Neural cell (in vitro differentiated cells): ENCODE results near the gene ADGRD1. TPM values are rescaled to one million over a fixed set of nuclear protein-coding genes. Genes with fewer than 3 reads are reported as not detected.

Source experiments
- H2AFZ ChIP-seq: fragments of 200-600, 300-800 bp; sonication (generic), shearing (Covaris generic); 2 replicates; pipeline ENCODE4 v1.6.0; 2014; ENCODE audit warnings: low read depth, mild to moderate bottlenecking, antibody characterized with exemption, low read length, moderate library complexity
- H3F3A ChIP-seq: fragments of 200-600 bp; shearing (Covaris generic); 2 replicates; pipeline ENCODE4 v1.6.1; 2016; ENCODE audit warnings: mild to moderate bottlenecking, moderate library complexity, mixed read lengths, antibody characterized with exemption, low read length; ENCODE audit not compliant: insufficient read depth, poor library complexity, severe bottlenecking
- H3K27ac ChIP-seq: fragments of 200-600, 300-800 bp; sonication (generic), shearing (Covaris generic); 2 replicates; pipeline ENCODE4 v1.5.1; 2014; ENCODE audit warnings: mild to moderate bottlenecking, low read length, moderate library complexity
- H3K27me3 ChIP-seq: fragments of 300-800, 200-600 bp; sonication (generic), shearing (Covaris generic); 2 replicates; pipeline ENCODE4 v1.6.0; 2014; ENCODE audit warnings: mild to moderate bottlenecking, low read depth, low read length, moderate library complexity; ENCODE audit not compliant: insufficient read depth
- H3K36me3 ChIP-seq: fragments of 300-800, 200-600 bp; sonication (generic), shearing (Covaris generic); 2 replicates; pipeline ENCODE4 v1.5.1; 2014; ENCODE audit warnings: mild to moderate bottlenecking, antibody characterized with exemption, low read length, moderate library complexity; ENCODE audit not compliant: insufficient read depth
- H3K4me2 ChIP-seq: fragments of 300-800, 200-600 bp; sonication (generic), shearing (Covaris generic); 2 replicates; pipeline ENCODE4 v1.6.0; 2014; ENCODE audit warnings: mild to moderate bottlenecking, low read length
- H3K4me3 ChIP-seq: fragments of 300-800, 200-600 bp; sonication (generic), shearing (Covaris generic); 2 replicates; pipeline ENCODE4 v1.5.1; 2014; ENCODE audit warnings: mild to moderate bottlenecking, low read length, moderate library complexity
- H3K79me2 ChIP-seq: fragments of 200-600 bp; shearing (Covaris generic); replicated peaks from 2 replicates; pipeline ENCODE4 v1.6.0; 2014; ENCODE audit warnings: mild to moderate bottlenecking, low read length, moderate library complexity; ENCODE audit not compliant: insufficient read depth
- H3K9ac ChIP-seq: fragments of 300-800, 200-600 bp; sonication (generic), shearing (Covaris generic); 2 replicates; pipeline ENCODE4 v1.6.1; 2016; ENCODE audit warnings: mild to moderate bottlenecking, low read length, mixed read lengths
- H3K9me2 ChIP-seq: fragments of 200-600 bp; shearing (Covaris generic); 2 replicates; pipeline ENCODE4 v1.6.1; 2016; ENCODE audit warnings: mild to moderate bottlenecking, low read length, mixed read lengths; ENCODE audit not compliant: insufficient read depth
- H3K9me3 ChIP-seq: fragments of 200-600, 300-800 bp; sonication (generic), shearing (Covaris generic); 2 replicates; pipeline ENCODE4 v1.6.1; 2016; ENCODE audit warnings: mild to moderate bottlenecking, mixed run types, low read length, moderate library complexity, mixed read lengths
- H4K20me1 ChIP-seq: fragments of 200-600 bp; shearing (Covaris generic); 2 replicates; pipeline ENCODE4 v1.6.1; 2016; ENCODE audit warnings: mild to moderate bottlenecking, mixed run types; ENCODE audit not compliant: insufficient read depth
- EP300 ChIP-seq: fragments of 450-650 bp; conservative IDR thresholded peaks from 2 replicates; pipeline ENCODE4 v1.6.1; 2014; ENCODE audit warnings: antibody characterized with exemption, mild to moderate bottlenecking, moderate library complexity; ENCODE audit not compliant: poor library complexity, severe bottlenecking
- EZH2 ChIP-seq: fragments of 200-600, 300-800 bp; shearing (Covaris generic), sonication (generic); IDR thresholded peaks from 2 replicates; pipeline ENCODE4 v1.6.1; 2014; ENCODE audit warnings: antibody characterized with exemption, low read length, borderline replicate concordance, mild to moderate bottlenecking; ENCODE audit not compliant: insufficient read depth, poor library complexity, severe bottlenecking
- MXI1 ChIP-seq: fragments of 450-650 bp; conservative IDR thresholded peaks from 2 replicates; pipeline ENCODE4 v1.6.1; 2014; ENCODE audit warnings: antibody characterized with exemption, mild to moderate bottlenecking; ENCODE audit not compliant: poor library complexity, severe bottlenecking
- POLR2AphosphoS5 ChIP-seq: IDR thresholded peaks from 2 replicates; pipeline ENCODE4 v1.6.1; 2012
- RAD21 ChIP-seq: fragments of 450-650 bp; conservative IDR thresholded peaks from 2 replicates; pipeline ENCODE4 v1.6.1; 2014; ENCODE audit warnings: antibody characterized with exemption, mild to moderate bottlenecking, moderate library complexity
- SMC3 ChIP-seq: fragments of 450-650 bp; conservative IDR thresholded peaks from 2 replicates; pipeline ENCODE4 v1.6.1; 2014; ENCODE audit warnings: antibody characterized with exemption, mild to moderate bottlenecking, moderate library complexity; ENCODE audit not compliant: poor library complexity
- TAF1 ChIP-seq: IDR thresholded peaks from 2 replicates; pipeline ENCODE4 v1.6.1; 2012; ENCODE audit warnings: low read depth
- polyA plus RNA-seq: library from polyadenylated mRNA; depleted of rRNA; stranded (reverse); fragments of >200 nt; gene quantifications from 2 replicates; pipeline ENCODE4 v1.2.3, GENCODE V29; 2014
- TF ChIP-seq, protein P1 (sequence below): fragments of 450-650 bp; IDR thresholded peaks from 2 replicates; pipeline ENCODE4 v1.5.1; 2014; ENCODE audit warnings: antibody characterized with exemption, mild to moderate bottlenecking, moderate library complexity; ENCODE audit not compliant: poor library complexity, severe bottlenecking
- TF ChIP-seq, protein P2 (sequence below): IDR thresholded peaks from 2 replicates; pipeline ENCODE4 v1.6.1; 2012; ENCODE audit warnings: borderline replicate concordance

ADGRD1 gene
- polyA plus RNA-seq, 1 donor from 2014 or later = 1.7 TPM

DNA sequence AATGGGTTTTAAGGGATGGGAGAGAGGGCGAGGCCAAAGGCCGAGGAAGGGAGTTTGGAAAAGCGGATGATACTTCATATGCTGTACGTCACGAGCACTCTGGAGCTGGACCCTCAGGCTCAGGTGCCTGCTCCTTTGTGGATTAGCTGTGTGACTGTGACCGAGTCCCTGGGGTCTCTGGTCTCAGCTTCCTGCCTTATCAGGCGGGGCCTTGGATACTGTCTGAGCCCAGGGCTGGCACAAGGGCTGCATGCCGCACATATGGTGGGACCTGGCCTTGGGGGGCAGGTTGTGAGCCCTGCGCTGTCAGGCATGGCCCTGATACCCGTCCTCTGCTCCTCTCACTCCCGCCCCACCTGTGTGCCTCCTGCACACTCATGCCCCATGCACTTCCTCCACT is 95.3 kb downstream of the ADGRD1 start:
- Histone ChIP-seq H2AFZ (no peak overlapping the region), H3K4me2 (no peak overlapping the region), H3K9ac (no peak overlapping the region), H4K20me1 (no peaks in the 10 kb centered on the region), H3K27me3 (no peaks in the 10 kb centered on the region), H3K4me3 (no peak overlapping the region), H3K36me3 (no peaks in the 10 kb centered on the region), H3F3A (no peaks in the 10 kb centered on the region), H3K27ac (no peak overlapping the region), H3K79me2 (no peaks in the 10 kb centered on the region), H3K9me3 (no peaks in the 10 kb centered on the region), H3K9me2 (no peaks in the 10 kb centered on the region)
- no peak for TF ChIP-seq TAF1
- no peak for TF ChIP-seq SMC3
- TF ChIP-seq RAD21 = no peak
- no peak for TF ChIP-seq EZH2
- TF ChIP-seq, protein P1, sequence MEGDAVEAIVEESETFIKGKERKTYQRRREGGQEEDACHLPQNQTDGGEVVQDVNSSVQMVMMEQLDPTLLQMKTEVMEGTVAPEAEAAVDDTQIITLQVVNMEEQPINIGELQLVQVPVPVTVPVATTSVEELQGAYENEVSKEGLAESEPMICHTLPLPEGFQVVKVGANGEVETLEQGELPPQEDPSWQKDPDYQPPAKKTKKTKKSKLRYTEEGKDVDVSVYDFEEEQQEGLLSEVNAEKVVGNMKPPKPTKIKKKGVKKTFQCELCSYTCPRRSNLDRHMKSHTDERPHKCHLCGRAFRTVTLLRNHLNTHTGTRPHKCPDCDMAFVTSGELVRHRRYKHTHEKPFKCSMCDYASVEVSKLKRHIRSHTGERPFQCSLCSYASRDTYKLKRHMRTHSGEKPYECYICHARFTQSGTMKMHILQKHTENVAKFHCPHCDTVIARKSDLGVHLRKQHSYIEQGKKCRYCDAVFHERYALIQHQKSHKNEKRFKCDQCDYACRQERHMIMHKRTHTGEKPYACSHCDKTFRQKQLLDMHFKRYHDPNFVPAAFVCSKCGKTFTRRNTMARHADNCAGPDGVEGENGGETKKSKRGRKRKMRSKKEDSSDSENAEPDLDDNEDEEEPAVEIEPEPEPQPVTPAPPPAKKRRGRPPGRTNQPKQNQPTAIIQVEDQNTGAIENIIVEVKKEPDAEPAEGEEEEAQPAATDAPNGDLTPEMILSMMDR = no peak

DNA sequence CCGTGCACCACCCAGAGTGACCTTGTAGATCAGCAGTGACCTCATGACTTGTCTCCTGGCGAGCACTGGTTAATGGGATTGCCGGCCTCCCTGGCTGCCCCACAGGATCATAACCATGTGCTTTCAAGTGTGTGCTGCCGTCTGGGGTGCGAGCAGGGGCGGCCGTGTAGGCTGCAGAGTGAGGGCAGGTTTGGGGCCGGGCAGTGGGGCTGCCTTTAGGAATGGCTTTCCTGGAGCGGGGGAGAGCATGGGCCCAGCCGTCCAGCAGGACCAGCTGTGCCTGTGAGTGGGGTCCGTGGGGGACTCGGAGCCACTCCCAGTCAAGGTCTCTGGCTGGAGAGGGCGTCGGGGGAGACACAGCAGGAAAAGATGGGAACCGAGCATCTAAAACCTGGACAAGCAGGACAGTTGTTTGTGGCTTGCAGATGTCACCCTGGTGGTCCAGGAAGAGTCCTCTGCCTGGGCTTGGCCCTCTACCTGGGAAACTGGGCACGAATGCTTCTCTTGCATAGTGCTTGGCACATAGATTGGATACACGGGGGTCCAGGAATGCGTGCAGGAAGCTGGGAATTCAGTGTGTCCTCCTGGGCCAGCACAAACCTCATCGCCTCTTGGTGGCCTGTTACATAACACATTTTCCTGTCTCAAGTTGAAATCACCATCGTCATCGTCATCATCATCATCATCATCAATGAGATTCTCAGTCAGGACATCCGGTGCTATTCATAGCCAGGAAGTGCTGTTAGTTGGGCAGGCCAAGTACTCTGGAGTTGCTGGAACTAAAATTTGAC is 96.0 kb downstream of the ADGRD1 start:
- no peaks in the 10 kb centered on the region for H3K9me2 ChIP-seq
- no peak overlapping the region for H3K9ac ChIP-seq
- H3K9me3 ChIP-seq = no peaks in the 10 kb centered on the region
- H4K20me1 ChIP-seq = no peaks in the 10 kb centered on the region
- H3K4me3 ChIP-seq = no peak overlapping the region
- no peaks in the 10 kb centered on the region for H3K27me3 ChIP-seq
- H3K79me2 ChIP-seq = no peaks in the 10 kb centered on the region
- TF ChIP-seq SMC3 (no peak), EZH2 (no peak), EP300 (no peak), POLR2AphosphoS5 (no peak), MXI1 (no peak), RAD21 (no peak), TAF1 (no peak)
- TF ChIP-seq, protein P2, sequence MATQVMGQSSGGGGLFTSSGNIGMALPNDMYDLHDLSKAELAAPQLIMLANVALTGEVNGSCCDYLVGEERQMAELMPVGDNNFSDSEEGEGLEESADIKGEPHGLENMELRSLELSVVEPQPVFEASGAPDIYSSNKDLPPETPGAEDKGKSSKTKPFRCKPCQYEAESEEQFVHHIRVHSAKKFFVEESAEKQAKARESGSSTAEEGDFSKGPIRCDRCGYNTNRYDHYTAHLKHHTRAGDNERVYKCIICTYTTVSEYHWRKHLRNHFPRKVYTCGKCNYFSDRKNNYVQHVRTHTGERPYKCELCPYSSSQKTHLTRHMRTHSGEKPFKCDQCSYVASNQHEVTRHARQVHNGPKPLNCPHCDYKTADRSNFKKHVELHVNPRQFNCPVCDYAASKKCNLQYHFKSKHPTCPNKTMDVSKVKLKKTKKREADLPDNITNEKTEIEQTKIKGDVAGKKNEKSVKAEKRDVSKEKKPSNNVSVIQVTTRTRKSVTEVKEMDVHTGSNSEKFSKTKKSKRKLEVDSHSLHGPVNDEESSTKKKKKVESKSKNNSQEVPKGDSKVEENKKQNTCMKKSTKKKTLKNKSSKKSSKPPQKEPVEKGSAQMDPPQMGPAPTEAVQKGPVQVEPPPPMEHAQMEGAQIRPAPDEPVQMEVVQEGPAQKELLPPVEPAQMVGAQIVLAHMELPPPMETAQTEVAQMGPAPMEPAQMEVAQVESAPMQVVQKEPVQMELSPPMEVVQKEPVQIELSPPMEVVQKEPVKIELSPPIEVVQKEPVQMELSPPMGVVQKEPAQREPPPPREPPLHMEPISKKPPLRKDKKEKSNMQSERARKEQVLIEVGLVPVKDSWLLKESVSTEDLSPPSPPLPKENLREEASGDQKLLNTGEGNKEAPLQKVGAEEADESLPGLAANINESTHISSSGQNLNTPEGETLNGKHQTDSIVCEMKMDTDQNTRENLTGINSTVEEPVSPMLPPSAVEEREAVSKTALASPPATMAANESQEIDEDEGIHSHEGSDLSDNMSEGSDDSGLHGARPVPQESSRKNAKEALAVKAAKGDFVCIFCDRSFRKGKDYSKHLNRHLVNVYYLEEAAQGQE = no peak
- TF ChIP-seq, protein P1 = no peak
- H3K36me3 ChIP-seq = no peaks in the 10 kb centered on the region
- no peak overlapping the region for H3K27ac ChIP-seq
- H3K4me2 ChIP-seq = no peak overlapping the region
- no peak overlapping the region for H2AFZ ChIP-seq
- H3F3A ChIP-seq = no peaks in the 10 kb centered on the region
